Measurements from ENCODE around the gene CDRT4.

GRCh38 chr17:15496735-15497670 lies 29.6 kb upstream of the CDRT4 start:
- TF ChIP-seq PAX5 (IDR thresholded peaks at IDR 0.05; ENCODE audit: insufficient read depth, low read length, severe bottlenecking), result no peak
- no peak for TF ChIP-seq POLR2A (IDR thresholded peaks at IDR 0.05; ENCODE audit: low read depth, low read length)
- TF ChIP-seq POLR2AphosphoS5 (IDR thresholded peaks at IDR 0.05; ENCODE audit: low read depth, low read length), result no peak
- no peak for TF ChIP-seq TAF1 (IDR thresholded peaks at IDR 0.05; ENCODE audit: low read depth, low read length)

Data from GM12891 (cell line).